Esophagus muscularis mucosa (tissue), 3 donors: ENCODE data around the gene MAML3.

Source experiments
- POLR2A ChIP-seq: fragments of 450-650 bp; IDR thresholded peaks from one replicate; pipeline ENCODE4 v1.6.1; 2017; ENCODE audit warnings: antibody characterized with exemption, moderate library complexity, mild to moderate bottlenecking, low read depth
- POLR2AphosphoS5 ChIP-seq, 2 donors: sonication (generic); formaldehyde crosslinking; IDR thresholded peaks; one replicate each; pipeline ENCODE4 v1.6.1; 2017; ENCODE audit warnings: antibody characterized with exemption in 2 of 2
- TF ChIP-seq, protein P1 (sequence below), 3 experiments: fragments of 200-600 bp in 2 of 3; fragments of 450-650 bp in 1 of 3; sonication (generic) in 2 of 3; IDR thresholded peaks; one replicate each; pipeline ENCODE4 v1.5.1; 2017 to 2019; ENCODE audit warnings: antibody characterized with exemption in 3 of 3, mild to moderate bottlenecking in 2 of 3, moderate library complexity in 1 of 3

GRCh38 chr4:140103676-140104075 lies 50.3 kb downstream of the MAML3 start:
- TF ChIP-seq, protein P1, sequence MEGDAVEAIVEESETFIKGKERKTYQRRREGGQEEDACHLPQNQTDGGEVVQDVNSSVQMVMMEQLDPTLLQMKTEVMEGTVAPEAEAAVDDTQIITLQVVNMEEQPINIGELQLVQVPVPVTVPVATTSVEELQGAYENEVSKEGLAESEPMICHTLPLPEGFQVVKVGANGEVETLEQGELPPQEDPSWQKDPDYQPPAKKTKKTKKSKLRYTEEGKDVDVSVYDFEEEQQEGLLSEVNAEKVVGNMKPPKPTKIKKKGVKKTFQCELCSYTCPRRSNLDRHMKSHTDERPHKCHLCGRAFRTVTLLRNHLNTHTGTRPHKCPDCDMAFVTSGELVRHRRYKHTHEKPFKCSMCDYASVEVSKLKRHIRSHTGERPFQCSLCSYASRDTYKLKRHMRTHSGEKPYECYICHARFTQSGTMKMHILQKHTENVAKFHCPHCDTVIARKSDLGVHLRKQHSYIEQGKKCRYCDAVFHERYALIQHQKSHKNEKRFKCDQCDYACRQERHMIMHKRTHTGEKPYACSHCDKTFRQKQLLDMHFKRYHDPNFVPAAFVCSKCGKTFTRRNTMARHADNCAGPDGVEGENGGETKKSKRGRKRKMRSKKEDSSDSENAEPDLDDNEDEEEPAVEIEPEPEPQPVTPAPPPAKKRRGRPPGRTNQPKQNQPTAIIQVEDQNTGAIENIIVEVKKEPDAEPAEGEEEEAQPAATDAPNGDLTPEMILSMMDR (IDR thresholded peaks at IDR 0.05) = no peak
- TF ChIP-seq POLR2A = no peak
- TF ChIP-seq POLR2AphosphoS5 (IDR thresholded peaks at IDR 0.05) = no peak
